ENCODE results near the gene DIP2B. TPM values are rescaled to one million over a fixed set of nuclear protein-coding genes. Genes with fewer than 3 reads are reported as not detected.

Gene DIP2B
- total RNA-seq, 1 donor from 2014 or later: 37.1 TPM

DNA sequence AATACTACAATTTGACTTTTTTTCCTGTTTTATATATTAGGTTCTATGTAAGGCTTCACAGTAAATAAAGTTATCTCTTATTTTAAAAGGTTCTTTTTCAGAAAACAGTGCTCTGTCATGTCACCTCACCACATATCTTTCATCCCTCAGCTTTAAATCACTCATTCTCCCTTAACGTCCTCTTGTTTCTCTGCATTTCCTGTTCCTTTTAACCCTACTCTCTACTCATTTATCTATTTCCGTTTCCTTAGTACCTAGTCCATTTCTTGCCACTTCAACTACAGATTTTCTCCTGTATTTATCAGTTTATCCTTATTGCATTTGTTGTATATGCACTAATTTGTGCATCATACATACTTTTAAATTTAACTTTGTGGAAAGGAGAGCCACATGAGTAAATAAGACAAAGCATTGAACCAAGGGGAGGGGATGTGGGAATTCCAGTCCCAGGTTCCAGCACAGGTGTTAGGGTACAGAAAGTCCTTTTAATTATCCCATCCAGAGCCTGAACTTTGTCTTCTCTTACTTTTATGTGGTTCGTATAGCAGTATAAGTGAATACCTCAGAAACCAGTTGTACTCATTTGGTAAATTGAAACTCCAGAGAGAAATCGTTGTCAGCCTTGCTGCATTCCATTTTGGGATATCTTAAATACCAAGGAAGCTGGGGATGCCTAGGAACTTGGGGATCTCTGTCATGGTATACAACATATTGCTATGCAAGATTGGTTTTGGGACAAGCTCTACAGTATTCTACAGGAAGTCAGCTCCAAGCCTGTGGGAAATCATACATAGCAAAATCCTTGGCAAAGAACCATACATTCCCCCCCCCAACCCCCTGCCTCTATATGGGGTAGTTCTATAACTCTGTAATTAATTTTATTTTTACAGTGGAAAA, 120.5 kb downstream of the DIP2B start:
- Histone ChIP-seq H3K4me2 (no peak overlapping the region), H4K20me1 (ENCODE audit: low read depth) (peaks cover 13% of the 10 kb centered on the region), H3K9ac (no peak overlapping the region), H3K79me2 (ENCODE audit: low read depth) (peaks cover 30% of the 10 kb centered on the region), H3K4me1 (peaks cover 34% of the 10 kb centered on the region), H2AFZ (replicated peaks) (no peak overlapping the region), H3K4me3 (no peak overlapping the region), H3K9me3 (ENCODE audit: low read depth) (no peaks in the 10 kb centered on the region), H3K27me3 (no peaks in the 10 kb centered on the region), H3F3A (ENCODE audit: low read depth) (peaks cover 21% of the 10 kb centered on the region), H3K27ac (peak overlapping the region; percentile 18), H3K36me3 (no peaks in the 10 kb centered on the region)
- H3K4me3 Mint-ChIP-seq: no peak overlapping the region
- H3K36me3 Mint-ChIP-seq: peaks cover 18% of the 10 kb centered on the region
- peaks cover 26% of the 10 kb centered on the region for H3K4me1 Mint-ChIP-seq
- no peak overlapping the region for H3K27ac Mint-ChIP-seq
- H3K27me3 Mint-ChIP-seq (ENCODE audit: insufficient read depth, low read depth): peaks cover under 1% of the 10 kb centered on the region
- no peaks in the 10 kb centered on the region for H3K9me3 Mint-ChIP-seq
- no peak for DNase-seq (ENCODE audit: low spot score)
- TF ChIP-seq, protein P1, sequence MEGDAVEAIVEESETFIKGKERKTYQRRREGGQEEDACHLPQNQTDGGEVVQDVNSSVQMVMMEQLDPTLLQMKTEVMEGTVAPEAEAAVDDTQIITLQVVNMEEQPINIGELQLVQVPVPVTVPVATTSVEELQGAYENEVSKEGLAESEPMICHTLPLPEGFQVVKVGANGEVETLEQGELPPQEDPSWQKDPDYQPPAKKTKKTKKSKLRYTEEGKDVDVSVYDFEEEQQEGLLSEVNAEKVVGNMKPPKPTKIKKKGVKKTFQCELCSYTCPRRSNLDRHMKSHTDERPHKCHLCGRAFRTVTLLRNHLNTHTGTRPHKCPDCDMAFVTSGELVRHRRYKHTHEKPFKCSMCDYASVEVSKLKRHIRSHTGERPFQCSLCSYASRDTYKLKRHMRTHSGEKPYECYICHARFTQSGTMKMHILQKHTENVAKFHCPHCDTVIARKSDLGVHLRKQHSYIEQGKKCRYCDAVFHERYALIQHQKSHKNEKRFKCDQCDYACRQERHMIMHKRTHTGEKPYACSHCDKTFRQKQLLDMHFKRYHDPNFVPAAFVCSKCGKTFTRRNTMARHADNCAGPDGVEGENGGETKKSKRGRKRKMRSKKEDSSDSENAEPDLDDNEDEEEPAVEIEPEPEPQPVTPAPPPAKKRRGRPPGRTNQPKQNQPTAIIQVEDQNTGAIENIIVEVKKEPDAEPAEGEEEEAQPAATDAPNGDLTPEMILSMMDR (IDR thresholded peaks at IDR 0.05): no peak
- no peak for TF ChIP-seq EZH2 (IDR thresholded peaks at IDR 0.05)
- no peak for TF ChIP-seq EZH2phosphoT487 (IDR thresholded peaks at IDR 0.05)

DNA sequence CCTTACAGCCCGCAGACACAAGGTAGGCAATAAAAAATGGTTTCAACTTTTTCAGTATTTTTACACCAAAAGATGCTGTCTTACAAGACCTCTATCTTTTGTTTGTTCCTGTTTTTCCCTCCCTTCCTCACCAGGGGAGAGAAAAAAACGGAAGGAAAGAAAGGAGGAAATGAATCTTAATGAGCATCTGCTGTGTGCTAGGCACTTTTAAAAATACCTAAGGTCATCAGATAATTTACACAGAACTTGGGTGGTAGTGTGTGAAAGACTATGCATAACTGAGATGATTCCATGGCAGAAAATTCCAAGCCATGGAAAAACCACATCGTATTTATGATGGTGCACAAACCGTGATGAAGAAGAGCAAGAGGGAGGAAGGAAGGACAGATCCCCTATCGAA, 121.2 kb downstream of the DIP2B start:
- H3K27me3 ChIP-seq: no peaks in the 10 kb centered on the region
- peaks cover 21% of the 10 kb centered on the region for H3K36me3 Mint-ChIP-seq
- H3K4me1 ChIP-seq: peaks cover 27% of the 10 kb centered on the region
- H3K4me1 Mint-ChIP-seq: peaks cover 18% of the 10 kb centered on the region
- H3K36me3 ChIP-seq: no peaks in the 10 kb centered on the region
- TF ChIP-seq, protein P1 (IDR thresholded peaks at IDR 0.05): no peak
- TF ChIP-seq EZH2phosphoT487 (IDR thresholded peaks at IDR 0.05): no peak
- no peaks in the 10 kb centered on the region for H3K9me3 ChIP-seq (ENCODE audit: low read depth)
- peaks cover 26% of the 10 kb centered on the region for H3K79me2 ChIP-seq (ENCODE audit: low read depth)
- no peaks in the 10 kb centered on the region for H3K9me3 Mint-ChIP-seq
- no peak overlapping the region for H3K4me2 ChIP-seq
- H3F3A ChIP-seq (ENCODE audit: low read depth): peaks cover 14% of the 10 kb centered on the region
- H4K20me1 ChIP-seq (ENCODE audit: low read depth): peaks cover 6% of the 10 kb centered on the region
- no peak overlapping the region for H3K4me3 ChIP-seq
- H3K27me3 Mint-ChIP-seq (ENCODE audit: insufficient read depth, low read depth): no peaks in the 10 kb centered on the region
- DNase-seq (ENCODE audit: low spot score): no peak
- H3K27ac Mint-ChIP-seq: no peak overlapping the region
- no peak overlapping the region for H3K9ac ChIP-seq
- H3K4me3 Mint-ChIP-seq: no peak overlapping the region
- no peak overlapping the region for H2AFZ ChIP-seq (replicated peaks)
- no peak overlapping the region for H3K27ac ChIP-seq

DNA sequence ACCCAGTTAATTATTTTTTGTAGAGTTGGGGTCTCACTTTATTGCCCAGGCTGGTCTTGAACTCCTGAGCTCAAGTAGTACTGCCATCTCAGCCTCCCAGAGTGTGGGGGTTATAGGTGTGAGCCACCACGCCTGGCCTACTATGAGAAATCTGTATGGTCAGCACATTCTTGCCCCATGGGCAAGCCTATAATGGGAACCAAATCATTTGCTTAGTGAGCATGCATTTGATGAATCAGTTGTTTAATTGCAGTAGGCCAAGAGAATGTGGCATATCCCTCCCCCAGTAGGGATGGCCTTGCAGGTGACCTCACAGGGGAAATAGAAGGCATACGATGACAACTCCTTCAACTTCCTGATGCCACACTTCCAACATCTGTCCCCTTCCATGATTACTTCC, 122.7 kb downstream of the DIP2B start:
- TF ChIP-seq, protein P1 (IDR thresholded peaks at IDR 0.05): no peak
- TF ChIP-seq EZH2phosphoT487 (IDR thresholded peaks at IDR 0.05) (no peak), EZH2 (IDR thresholded peaks at IDR 0.05) (no peak)

More for the DNA sequence above, 122.7 kb downstream of the DIP2B start:
- H3K79me2 ChIP-seq (ENCODE audit: low read depth): peaks cover 19% of the 10 kb centered on the region
- H3K9me3 ChIP-seq (ENCODE audit: low read depth): no peaks in the 10 kb centered on the region
- H3K4me2 ChIP-seq: no peak overlapping the region
- H3K4me1 Mint-ChIP-seq: peaks cover 7% of the 10 kb centered on the region
- peaks cover 24% of the 10 kb centered on the region for H3K36me3 Mint-ChIP-seq
- H2AFZ ChIP-seq (replicated peaks): no peak overlapping the region
- H3K27me3 Mint-ChIP-seq (ENCODE audit: insufficient read depth, low read depth): no peaks in the 10 kb centered on the region
- no peaks in the 10 kb centered on the region for H3K27me3 ChIP-seq
- no peak overlapping the region for H3K9ac ChIP-seq
- H3K9me3 Mint-ChIP-seq: no peaks in the 10 kb centered on the region
- no peaks in the 10 kb centered on the region for H3F3A ChIP-seq (ENCODE audit: low read depth)
- H3K36me3 ChIP-seq: no peaks in the 10 kb centered on the region
- no peak overlapping the region for H3K4me3 ChIP-seq
- peaks cover 12% of the 10 kb centered on the region for H3K4me1 ChIP-seq
- DNase-seq (ENCODE audit: low spot score): no peak
- no peak overlapping the region for H3K27ac Mint-ChIP-seq
- H4K20me1 ChIP-seq (ENCODE audit: low read depth): no peaks in the 10 kb centered on the region
- no peak overlapping the region for H3K27ac ChIP-seq
- no peak overlapping the region for H3K4me3 Mint-ChIP-seq

Measured in neural progenitor cell (in vitro differentiated cells).